Measurements from ENCODE around the gene ISM1.

DNA sequence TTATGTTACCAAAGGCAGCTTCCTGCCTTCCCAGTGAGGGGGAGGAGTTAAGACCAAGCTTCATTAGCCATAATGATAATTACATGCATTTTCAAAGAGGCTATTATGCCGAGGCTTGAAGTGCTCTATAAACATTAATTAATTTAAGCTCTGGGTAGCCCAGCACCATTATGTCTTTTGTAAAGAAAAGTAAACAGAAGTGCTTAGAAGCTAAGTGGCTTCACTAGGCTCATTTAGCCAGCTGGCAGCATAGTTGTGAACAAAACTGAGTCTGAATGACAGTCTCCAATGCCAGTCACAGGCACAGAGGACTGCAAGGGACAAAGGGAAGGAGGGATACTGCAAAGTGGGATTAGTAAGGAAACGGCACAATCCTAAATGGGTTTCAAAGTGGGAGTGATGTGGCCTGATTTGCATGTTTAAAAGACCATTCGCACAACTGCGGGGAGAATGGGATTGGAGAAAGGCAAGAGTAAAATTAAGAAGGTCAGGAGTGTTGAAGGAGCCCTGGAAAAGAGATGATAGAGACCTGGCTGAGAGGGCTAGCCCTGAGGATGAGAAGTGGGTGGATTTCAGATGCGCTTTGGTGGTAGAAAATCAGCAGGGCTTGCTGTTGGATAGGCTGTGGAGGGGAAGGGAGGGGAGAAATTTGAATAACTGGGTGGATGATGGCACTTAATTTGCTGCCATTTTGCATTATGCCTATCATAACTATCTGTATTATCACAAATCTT lies 20.1 kb upstream of the ISM1 start:
- TF ChIP-seq, protein P1, sequence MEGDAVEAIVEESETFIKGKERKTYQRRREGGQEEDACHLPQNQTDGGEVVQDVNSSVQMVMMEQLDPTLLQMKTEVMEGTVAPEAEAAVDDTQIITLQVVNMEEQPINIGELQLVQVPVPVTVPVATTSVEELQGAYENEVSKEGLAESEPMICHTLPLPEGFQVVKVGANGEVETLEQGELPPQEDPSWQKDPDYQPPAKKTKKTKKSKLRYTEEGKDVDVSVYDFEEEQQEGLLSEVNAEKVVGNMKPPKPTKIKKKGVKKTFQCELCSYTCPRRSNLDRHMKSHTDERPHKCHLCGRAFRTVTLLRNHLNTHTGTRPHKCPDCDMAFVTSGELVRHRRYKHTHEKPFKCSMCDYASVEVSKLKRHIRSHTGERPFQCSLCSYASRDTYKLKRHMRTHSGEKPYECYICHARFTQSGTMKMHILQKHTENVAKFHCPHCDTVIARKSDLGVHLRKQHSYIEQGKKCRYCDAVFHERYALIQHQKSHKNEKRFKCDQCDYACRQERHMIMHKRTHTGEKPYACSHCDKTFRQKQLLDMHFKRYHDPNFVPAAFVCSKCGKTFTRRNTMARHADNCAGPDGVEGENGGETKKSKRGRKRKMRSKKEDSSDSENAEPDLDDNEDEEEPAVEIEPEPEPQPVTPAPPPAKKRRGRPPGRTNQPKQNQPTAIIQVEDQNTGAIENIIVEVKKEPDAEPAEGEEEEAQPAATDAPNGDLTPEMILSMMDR (IDR thresholded peaks at IDR 0.05), result no peak
- no peak for TF ChIP-seq POLR2A (IDR thresholded peaks at IDR 0.05)
